ENCODE data around the gene TRIM52. TPM values are rescaled to one million over a fixed set of nuclear protein-coding genes. Genes with fewer than 3 reads are reported as not detected.

TRIM52 gene
- total and polyA plus RNA-seq, 10 of the 15 experiments (the other 5 are each of a cell fraction or from before 2014, with no cell fraction given), result 1.4 to 24.3 (median 8.1) TPM

- H3K9me3 ChIP-seq (replicated peaks; ENCODE audit: control insufficient read depth, insufficient read depth, low read length), result no peaks in the 10 kb centered on the region
- H3K4me3 ChIP-seq, result no peak overlapping the region
- ATAC-seq (no peak), FAIRE-seq (no peak), DNase-seq (ENCODE audit: low read depth, low spot score) (no peak)
- RAD21 ChIA-PET (ENCODE audit: unreplicated experiment), result no interaction called here
- no peaks in the 10 kb centered on the region for H3K4me1 ChIP-seq (ENCODE audit: control insufficient read depth, insufficient read depth, low read length)
- SMC1A ChIA-PET (ENCODE audit: uncharacterized antibody, unreplicated experiment), result no interaction called here
- H3K4me2 ChIP-seq (ENCODE audit: control insufficient read depth, insufficient read depth), result no peak overlapping the region
- H4K20me1 ChIP-seq (ENCODE audit: control insufficient read depth, insufficient read depth), result 0 out of 2 replicates have a peak, but pooled peaks cover under 1% of the 10 kb centered on the region
- WGBS (ENCODE audit: insufficient coverage, insufficient replicate concordance, low lambda C conversion rate, missing lambda C conversion rate), result 90% methylated on average over 7 of the region's 7 CpGs
- H3K27me3 ChIP-seq (replicated peaks in 1 of 2; ENCODE audit: control insufficient read depth in 2 of 2, insufficient read depth in 2 of 2, low read length in 1 of 2), result no peaks in the 10 kb centered on the region
- CTCF ChIA-PET, result interaction anchor here (1.2 to 1.5 kb wide), 2 partner anchors 9 to 10 kb away, joined by 3 to 4 read pairs; no protein-coding TSS in a partner anchor
- H3K79me2 ChIP-seq (ENCODE audit: control insufficient read depth, insufficient read depth, low read length), result peaks cover 2% of the 10 kb centered on the region
- H2AFZ ChIP-seq (ENCODE audit: control insufficient read depth, low read depth, low read length), result no peak overlapping the region
- no peak overlapping the region for H3K9ac ChIP-seq (ENCODE audit: control insufficient read depth, insufficient read depth, low read length)
- BruUV-seq (replicated peaks), result no TSS peak
- peaks cover 9 to 31% of the 10 kb centered on the region in 2 experiments for H3K36me3 ChIP-seq (ENCODE audit: control insufficient read depth in 2 of 2, insufficient read depth in 2 of 2, low read length in 1 of 2)
- intact Hi-C loops (cut with micrococcal nuclease; ENCODE audit: unreplicated experiment), result no loop called here
- in situ Hi-C loops (cut with MboI), result no loop called here
- no peak overlapping the region for H3K27ac ChIP-seq (ENCODE audit: control insufficient read depth, insufficient read depth)
- no peak for TF ChIP-seq ZNF622 (IDR thresholded peaks at IDR 0.05)
- no peak for TF ChIP-seq SPI1 (IDR thresholded peaks at IDR 0.05; ENCODE audit: borderline replicate concordance, insufficient read depth, low read depth, low read length)
- TF ChIP-seq CHD2 (IDR thresholded peaks at IDR 0.05; ENCODE audit: borderline replicate concordance, low read depth, low read length), result no peak
- no peak for TF ChIP-seq MYC (IDR thresholded peaks at IDR 0.05; ENCODE audit: insufficient read depth, insufficient read length, insufficient replicate concordance, low read length, severe bottlenecking)
- no peak for TF ChIP-seq NR2F1 (conservative IDR thresholded peaks at IDR 0.05)
- TF ChIP-seq ASH2L (IDR thresholded peaks at IDR 0.05; ENCODE audit: borderline replicate concordance, low read depth), result no peak
- TF ChIP-seq KDM1A (IDR thresholded peaks at IDR 0.05; ENCODE audit: borderline replicate concordance), result no peak
- no peak for TF ChIP-seq BMI1 (IDR thresholded peaks at IDR 0.05; ENCODE audit: borderline replicate concordance)
- TF ChIP-seq JUNB (IDR thresholded peaks at IDR 0.05), result no peak
- TF ChIP-seq RAD51 (IDR thresholded peaks at IDR 0.05), result no peak
- TF ChIP-seq EP300 (IDR thresholded peaks at IDR 0.05; ENCODE audit: borderline replicate concordance in 1 of 2, control insufficient read depth in 1 of 2, low read depth in 2 of 2, low read length in 2 of 2), result no peak
- POLR2A ChIA-PET, result no interaction called here
Observed at GRCh38 chr5:181231432-181231831, 29.5 kb downstream of the TRIM52 start.

All from GM12878 (cell line).